Stimulated activated CD8-positive, alpha-beta memory T cell treated with anti-CD3 and anti-CD28 coated beads, Interleukin-7, amount 100 ng/mL, for 48 hours (primary cell): ENCODE results near the gene VAMP2.
A peak's percentile ranks its signal among the peaks of the same experiment; 100 is the strongest.
"Not testable (repeated sequence)": the region's sequence is repeated elsewhere in the genome, so short reads cannot be mapped to it uniquely, and the experiment has no call there.

ENCODE experiments used
- DNase-seq, 2 donors: peaks; one replicate each; pipeline ENCODE4 v3.0.0-alpha.2; 2020; ENCODE audit warnings: low read depth in 1 of 2; ENCODE audit errors: extremely low read depth in 1 of 2

VAMP2 gene

GRCh38 chr17:8176197-8176940, 13.6 kb upstream of the VAMP2 start, which contains the start of gene TMEM107:
TSS of gene TMEM107 (minus strand) at chr17:8176380. CDS start at chr17:8176286, 94 bp downstream.
- peak in 1 of 2 donors; percentile 82 for DNase-seq

DNA sequence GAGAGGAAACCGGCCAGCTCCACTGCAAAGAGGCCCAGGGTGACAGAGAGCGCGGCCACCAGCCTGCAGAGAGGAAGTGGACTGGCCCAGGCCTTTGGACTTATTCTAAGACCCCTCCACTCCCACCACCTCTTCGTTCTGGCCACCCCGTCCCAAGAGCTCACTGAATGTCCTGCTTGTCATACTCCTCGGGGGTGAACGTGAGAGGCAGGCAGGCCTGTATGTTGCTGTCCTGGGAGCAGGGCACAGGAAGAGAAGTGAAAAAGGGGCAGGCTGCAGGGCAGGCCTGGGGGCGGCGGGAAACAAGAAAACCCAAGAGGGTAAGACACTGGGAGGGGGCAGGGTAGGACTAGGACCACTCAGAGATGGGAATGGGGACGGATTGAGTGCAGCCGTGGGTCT, 13.0 kb upstream of the VAMP2 start:
- no peak for DNase-seq

- no peak for DNase-seq
These were observed 11.1 kb upstream of the VAMP2 start for GRCh38 chr17:8173871-8174322.

DNA sequence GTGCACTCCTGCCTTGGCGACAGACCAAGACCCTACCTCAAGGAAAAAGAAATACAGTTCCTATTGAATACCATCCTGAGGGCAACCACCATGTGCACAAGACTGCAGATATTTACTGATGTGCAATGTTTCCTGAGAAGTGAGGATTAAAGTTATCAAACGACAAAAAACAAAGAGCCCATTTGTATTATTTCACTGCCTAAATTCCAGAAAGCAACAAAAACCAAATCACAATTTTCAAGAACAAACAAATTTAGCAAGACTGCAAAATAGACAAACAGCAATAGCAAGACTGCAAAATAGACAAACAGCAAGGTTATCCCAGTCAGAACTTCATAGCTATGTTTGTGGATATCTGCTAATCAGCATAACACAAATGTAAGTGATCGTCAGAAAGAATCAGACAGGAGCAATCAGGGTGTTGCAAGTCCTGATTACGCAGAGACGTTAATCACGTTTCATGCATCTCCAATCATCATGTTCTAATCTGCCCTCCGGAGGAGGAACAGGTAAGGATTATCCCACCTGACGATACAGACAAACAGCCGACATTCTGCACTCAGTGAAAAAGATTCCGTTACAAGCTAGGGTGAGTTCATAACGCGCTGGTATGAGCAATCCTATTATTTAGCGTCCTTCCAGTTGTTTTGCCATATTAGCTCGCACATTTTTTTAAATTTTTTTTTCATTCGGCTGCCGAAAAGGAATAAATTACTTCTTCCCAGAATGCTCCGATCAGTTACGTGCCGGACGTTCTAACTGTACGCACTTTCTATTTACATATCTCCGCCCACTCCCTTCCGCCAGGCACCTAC, 10.5 kb upstream of the VAMP2 start:
- peak in 1 of 2 donors; percentile 73 for DNase-seq

DNA sequence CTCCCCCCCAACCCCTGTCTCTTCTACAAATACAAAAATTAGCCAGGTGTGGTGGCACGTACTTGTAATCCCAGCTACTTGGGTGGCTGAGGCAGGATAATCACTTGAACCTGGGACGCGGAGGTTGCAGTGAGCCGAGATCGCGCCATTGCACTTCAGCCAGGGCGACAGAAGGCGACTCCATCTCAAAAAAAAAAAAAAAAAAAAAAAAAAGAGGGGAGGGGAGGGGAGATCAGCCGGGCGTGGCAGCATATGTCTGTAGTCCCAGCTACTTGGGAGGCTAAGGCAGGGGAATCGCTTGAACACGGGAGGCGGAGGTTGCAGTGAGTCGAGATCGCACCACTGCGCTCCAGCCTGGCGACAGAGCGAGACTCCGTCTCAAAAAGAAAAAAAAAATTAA, 7.4 kb upstream of the VAMP2 start:
- not testable (repeated sequence) for DNase-seq

GRCh38 chr17:8167526-8167925, 4.8 kb upstream of the VAMP2 start:
- DNase-seq = no peak

GRCh38 chr17:8166731-8167130, 4.0 kb upstream of the VAMP2 start:
- DNase-seq = no peak

DNA sequence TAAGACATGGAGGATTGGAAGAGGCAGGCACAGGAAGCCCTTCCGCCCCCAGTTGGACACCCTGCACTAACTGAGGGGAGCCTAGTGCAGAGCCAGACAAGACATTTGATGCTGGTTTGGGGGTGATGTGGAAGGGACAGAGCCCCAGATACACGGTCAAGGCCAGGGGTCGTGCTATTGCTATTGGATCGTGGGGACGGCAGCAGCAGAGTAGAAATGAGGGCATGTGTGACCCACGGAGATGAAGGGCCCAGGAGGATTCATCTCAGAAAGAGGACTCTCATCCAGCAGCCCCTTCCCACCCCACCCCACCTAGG, 2.0 kb upstream of the VAMP2 start:
- no peak for DNase-seq

- peak; percentile 58 to 82 for DNase-seq
These were observed 1.4 kb upstream of the VAMP2 start for GRCh38 chr17:8163978-8164814.

DNA sequence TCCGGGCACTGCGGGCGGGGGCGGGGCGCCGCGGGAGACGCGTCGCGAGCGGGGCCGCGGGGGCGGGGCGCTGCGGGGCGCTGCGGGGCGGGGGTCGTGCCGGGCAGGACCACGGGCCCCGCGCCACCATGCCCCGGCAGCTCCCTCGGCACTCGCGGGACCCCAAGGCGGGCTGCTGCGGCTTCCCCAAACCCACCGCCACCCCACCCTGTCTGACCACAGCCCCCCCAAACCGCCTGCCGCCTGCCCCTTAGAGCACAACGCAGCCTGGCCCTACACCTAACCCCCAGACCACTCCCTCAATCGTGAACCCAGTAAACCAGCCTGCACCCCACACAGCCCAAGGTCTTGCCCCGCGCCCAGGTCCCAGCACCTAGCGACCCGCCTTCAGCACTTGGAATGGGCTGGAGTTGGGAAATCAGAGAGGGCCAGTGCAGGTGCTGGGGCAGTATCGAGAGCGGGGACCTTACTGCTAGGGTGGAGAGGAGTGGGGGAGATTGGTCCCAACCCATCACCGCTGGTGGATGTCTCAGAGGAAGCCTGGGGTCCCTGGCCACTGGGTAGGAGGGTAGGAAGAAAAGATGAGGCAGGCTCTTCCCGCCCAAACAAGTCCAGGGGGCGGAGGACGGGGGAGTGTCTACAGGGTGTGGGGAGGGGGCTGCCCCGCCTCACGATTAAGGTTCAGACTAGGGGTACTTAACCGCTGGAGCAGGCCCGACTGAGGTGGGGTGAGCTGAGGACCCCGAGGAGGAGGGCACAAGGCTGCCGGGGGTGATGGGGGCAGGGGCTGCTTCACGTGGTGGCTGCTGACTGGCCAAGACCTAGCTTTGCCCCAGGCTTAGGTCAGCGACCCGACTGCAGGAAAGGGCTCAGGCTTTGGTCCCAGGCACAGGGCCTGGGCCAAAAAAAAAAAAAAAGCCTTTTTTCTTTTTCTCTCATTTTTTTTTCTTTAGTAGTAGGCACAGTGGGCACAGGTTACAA, 539 bp upstream of the VAMP2 start:
- DNase-seq = no peak

DNA sequence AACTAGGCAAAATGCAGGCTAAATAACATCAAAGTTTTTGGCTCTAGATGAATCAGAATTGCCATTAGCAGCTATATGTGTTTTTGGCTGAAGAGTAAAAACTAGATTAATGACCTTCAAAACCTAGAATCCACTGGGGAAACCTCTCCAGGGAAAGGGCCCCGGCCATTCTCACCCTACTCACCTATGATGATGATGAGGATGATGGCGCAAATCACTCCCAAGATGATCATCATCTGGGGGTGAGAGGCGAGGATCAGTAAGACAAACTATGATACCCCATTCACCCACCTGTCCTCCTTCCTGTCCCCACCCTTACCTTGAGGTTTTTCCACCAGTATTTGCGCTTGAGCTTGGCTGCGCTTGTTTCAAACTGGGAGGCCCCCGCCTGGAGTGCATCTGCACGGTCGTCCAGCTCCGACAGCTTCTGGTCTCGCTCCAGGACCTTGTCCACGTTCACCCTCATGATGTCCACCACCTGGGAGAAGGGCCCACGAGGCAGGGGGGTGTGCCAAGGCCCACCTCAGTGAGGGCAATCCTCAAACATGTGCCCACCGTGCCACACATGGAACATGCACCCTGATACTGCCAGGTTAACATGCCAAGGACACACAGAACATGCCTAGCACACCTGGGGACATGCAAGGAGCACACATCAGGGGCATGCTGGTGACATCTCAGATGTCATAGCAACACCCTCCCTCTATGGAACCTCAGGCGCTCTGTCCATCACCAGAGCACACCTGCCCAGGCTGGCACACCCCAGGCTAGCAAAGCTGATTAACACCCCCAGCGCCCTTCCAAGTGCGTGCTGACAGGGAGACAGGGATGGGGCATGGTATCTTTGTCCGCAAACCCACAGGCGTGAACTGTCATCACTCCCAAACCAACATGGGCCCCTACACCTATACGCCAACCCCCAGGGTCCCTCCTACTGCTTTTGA, 1.2 kb downstream of the VAMP2 start:
- no peak for DNase-seq

GRCh38 chr17:8160741-8161221, 2.0 kb downstream of the VAMP2 start:
- no peak for DNase-seq

GRCh38 chr17:8160224-8160577, 2.5 kb downstream of the VAMP2 start:
- DNase-seq = no peak

DNA sequence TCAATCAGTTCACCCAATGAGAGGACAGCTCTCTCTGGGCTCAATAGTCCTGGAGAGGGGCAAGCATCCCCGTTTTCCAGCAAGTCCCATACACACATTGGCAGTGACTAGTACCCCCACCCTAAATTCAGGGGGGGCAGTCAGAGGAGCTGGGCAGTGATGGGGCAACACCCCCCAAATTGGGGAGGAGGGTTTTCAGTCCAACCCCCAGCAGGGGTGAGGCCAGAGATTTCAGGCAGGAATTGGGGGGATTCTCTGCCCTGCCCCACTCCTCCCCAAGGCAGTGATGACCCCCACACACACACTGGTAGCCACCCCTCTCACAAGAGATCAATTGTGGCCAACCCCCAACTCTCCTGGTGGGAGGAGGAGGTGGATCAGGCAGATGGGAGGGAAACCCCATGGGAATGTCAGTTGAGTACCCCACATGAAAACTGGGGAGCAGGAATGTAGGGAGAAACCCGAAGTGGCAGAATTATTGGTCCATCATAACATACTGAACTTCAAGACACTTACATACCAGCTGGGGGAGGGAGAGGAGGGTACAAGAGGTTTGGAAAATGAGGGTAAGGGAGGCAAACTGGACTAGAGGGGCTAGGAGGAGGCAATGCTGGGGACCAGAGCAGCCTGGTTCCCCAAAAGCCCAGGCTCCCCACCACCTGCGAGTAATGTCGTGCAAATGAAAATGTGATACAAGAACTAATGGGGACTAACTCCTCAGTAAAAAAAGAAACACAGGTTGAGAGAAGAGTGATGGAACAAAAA, 3.1 kb downstream of the VAMP2 start:
- no peak for DNase-seq

GRCh38 chr17:8159032-8159400, 3.7 kb downstream of the VAMP2 start:
- no peak for DNase-seq

GRCh38 chr17:8158267-8159031, 4.3 kb downstream of the VAMP2 start:
- peak; percentile 67 to 82 for DNase-seq

DNA sequence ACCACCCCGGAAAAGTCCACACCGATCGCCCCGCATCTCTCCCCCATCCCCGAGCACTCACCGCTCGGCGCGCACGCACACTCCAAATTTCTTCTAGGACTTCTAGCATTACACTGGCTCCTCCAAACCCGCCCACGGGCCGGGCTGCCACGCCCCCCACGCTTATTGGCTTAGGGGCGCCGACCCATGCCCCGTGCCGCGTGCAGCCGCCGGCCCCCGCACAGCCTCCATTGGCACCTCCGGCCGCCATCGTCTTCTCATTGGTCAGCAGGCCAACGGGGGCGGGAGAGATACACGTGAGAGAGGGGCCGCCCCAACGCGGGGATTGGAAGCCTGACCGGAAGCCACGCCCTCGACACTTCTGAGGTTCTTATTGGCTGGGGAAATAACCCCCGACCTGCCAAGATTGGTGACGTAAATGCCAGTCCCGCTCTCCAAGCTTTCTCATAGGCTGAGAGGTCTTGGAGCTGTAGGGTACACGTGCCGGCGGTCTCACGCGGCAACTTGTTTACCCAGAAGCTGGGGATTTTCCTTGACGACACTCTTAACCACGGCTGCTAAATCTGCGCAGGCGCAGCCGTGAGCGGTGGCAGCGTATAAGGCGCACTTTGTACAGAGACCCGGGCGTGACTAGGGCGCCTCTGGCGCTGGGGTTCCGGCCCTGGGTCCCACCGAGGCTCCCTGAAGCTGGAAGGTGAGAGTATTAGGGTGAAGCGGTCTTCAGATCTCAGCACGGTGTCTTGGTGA, 6.3 kb downstream of the VAMP2 start:
- DNase-seq = peak; percentile 100
